RCC 7860 (cell line): ENCODE data around the gene TCF4.
A peak's percentile ranks its signal among the peaks of the same experiment; 100 is the strongest.
"Not testable (repeated sequence)": the region's sequence is repeated elsewhere in the genome, so short reads cannot be mapped to it uniquely, and the experiment has no call there.

Source experiments
- DNase-seq: peaks from one replicate; pipeline ENCODE4 v3.0.0-alpha.2; 2015; ENCODE audit warnings: low spot score
- FAIRE-seq: peaks from 2 replicates; lab custom pipeline; 2012; peaks lifted over from hg19 to GRCh38; lab: Jason Lieb, UNC

The TCF4 gene

GRCh38 chr18:55479656-55480420 is 108.2 kb downstream of the TCF4 start:
- DNase-seq = no peak
- FAIRE-seq = no peak

GRCh38 chr18:55477860-55478581 is 110.0 kb downstream of the TCF4 start:
- DNase-seq (no peak), FAIRE-seq (no peak)

GRCh38 chr18:55477499-55477859 is 110.5 kb downstream of the TCF4 start:
- DNase-seq (peak; percentile 52), FAIRE-seq (peak; percentile 50)

GRCh38 chr18:55475916-55476315 is 112.1 kb downstream of the TCF4 start:
- FAIRE-seq = no peak
- DNase-seq = no peak

GRCh38 chr18:55475467-55475866 is 112.5 kb downstream of the TCF4 start:
- FAIRE-seq (no peak), DNase-seq (no peak)

- FAIRE-seq (no peak), DNase-seq (no peak)
These were observed 114.4 kb downstream of the TCF4 start for GRCh38 chr18:55473560-55473959.

GRCh38 chr18:55473058-55473457 is 114.9 kb downstream of the TCF4 start:
- no peak for DNase-seq
- no peak for FAIRE-seq

GRCh38 chr18:55470826-55471225 is 117.2 kb downstream of the TCF4 start:
- no peak for FAIRE-seq

GRCh38 chr18:55469134-55469533 is 118.9 kb downstream of the TCF4 start:
- not testable (repeated sequence) for FAIRE-seq, DNase-seq

More at GRCh38 chr18:55470826-55471225, 117.2 kb downstream of the TCF4 start:
- DNase-seq = no peak

- DNase-seq = no peak
- FAIRE-seq = no peak
These were observed 121.2 kb downstream of the TCF4 start for GRCh38 chr18:55466789-55467188.

GRCh38 chr18:55465313-55465712 is 122.7 kb downstream of the TCF4 start:
- FAIRE-seq = no peak
- no peak for DNase-seq

GRCh38 chr18:55464581-55464980 is 123.4 kb downstream of the TCF4 start:
- DNase-seq (no peak), FAIRE-seq (no peak)

GRCh38 chr18:55462652-55463051 is 125.3 kb downstream of the TCF4 start:
- FAIRE-seq (no peak), DNase-seq (no peak)

- DNase-seq = no peak
- FAIRE-seq = no peak
These were observed 126.1 kb downstream of the TCF4 start for GRCh38 chr18:55461848-55462247.

- DNase-seq (no peak), FAIRE-seq (no peak)
These were observed 129.4 kb downstream of the TCF4 start for GRCh38 chr18:55458456-55459203.

- no peak for FAIRE-seq
- DNase-seq = no peak
These were observed 131.0 kb downstream of the TCF4 start for GRCh38 chr18:55457028-55457427.

- no peak for DNase-seq
- no peak for FAIRE-seq
These were observed 132.1 kb downstream of the TCF4 start for GRCh38 chr18:55455938-55456337.

- no peak for FAIRE-seq
These were observed 134.8 kb downstream of the TCF4 start for GRCh38 chr18:55453186-55453585.

GRCh38 chr18:55452123-55452611 is 135.8 kb downstream of the TCF4 start:
- DNase-seq (no peak), FAIRE-seq (no peak)

More at GRCh38 chr18:55453186-55453585, 134.8 kb downstream of the TCF4 start:
- DNase-seq = no peak

- DNase-seq = no peak
- no peak for FAIRE-seq
These were observed 138.4 kb downstream of the TCF4 start for GRCh38 chr18:55449412-55450140.

- no peak for FAIRE-seq
- DNase-seq = no peak
These were observed 139.6 kb downstream of the TCF4 start for GRCh38 chr18:55448420-55448819.
